Fibroblast of the aortic adventitia (primary cell): Measurements from ENCODE around the gene GREB1. TPM values are rescaled to one million over a fixed set of nuclear protein-coding genes. Genes with fewer than 3 reads are reported as not detected.

Experiments
- DNase-seq: peaks from one replicate; pipeline ENCODE4 v3.0.0-alpha.2; 2010; ENCODE audit warnings: low read depth
- H3K4me3 ChIP-seq: 2 replicates; pipeline ENCODE4 v1.5.1; 2011; ENCODE audit warnings: low read depth, mild to moderate bottlenecking, control low read depth, low read length, moderate library complexity
- total RNA-seq: library from RNA; depleted of rRNA; stranded (reverse); fragments of >200 nt; gene quantifications from 2 replicates; pipeline ENCODE4 v1.2.3, GENCODE V29; 2012; ENCODE audit warnings: low replicate concordance
- TF ChIP-seq, protein P1 (sequence below): IDR thresholded peaks from 2 replicates; pipeline ENCODE4 v1.5.1; 2011; ENCODE audit warnings: mild to moderate bottlenecking, low read length, control low read depth, inconsistent platforms; ENCODE audit not compliant: insufficient read depth

GREB1 gene
- total RNA-seq, 1 donor: under 0.01 TPM

DNA sequence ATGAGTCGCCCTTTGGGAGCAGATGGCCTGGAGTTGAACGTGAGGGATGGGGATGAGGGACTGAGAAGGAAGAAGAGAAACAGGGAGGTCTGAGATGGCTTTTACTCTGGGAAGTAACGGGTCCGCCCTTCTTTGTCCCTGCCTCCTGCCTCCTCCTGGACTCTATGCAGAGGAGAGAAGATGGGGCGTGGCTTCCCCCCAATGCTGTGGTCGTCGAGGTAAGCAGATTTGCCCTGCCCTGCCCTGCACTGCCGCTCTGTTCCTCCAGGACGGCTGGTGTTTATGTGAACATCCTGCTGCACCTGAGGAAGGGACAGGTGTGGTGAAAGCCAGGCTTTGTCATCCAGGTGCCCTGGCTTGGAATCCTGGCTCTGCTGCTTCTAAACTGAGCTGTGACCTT, 149.6 kb downstream of the GREB1 start:
- TF ChIP-seq, protein P1, sequence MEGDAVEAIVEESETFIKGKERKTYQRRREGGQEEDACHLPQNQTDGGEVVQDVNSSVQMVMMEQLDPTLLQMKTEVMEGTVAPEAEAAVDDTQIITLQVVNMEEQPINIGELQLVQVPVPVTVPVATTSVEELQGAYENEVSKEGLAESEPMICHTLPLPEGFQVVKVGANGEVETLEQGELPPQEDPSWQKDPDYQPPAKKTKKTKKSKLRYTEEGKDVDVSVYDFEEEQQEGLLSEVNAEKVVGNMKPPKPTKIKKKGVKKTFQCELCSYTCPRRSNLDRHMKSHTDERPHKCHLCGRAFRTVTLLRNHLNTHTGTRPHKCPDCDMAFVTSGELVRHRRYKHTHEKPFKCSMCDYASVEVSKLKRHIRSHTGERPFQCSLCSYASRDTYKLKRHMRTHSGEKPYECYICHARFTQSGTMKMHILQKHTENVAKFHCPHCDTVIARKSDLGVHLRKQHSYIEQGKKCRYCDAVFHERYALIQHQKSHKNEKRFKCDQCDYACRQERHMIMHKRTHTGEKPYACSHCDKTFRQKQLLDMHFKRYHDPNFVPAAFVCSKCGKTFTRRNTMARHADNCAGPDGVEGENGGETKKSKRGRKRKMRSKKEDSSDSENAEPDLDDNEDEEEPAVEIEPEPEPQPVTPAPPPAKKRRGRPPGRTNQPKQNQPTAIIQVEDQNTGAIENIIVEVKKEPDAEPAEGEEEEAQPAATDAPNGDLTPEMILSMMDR: no peak
- no peak overlapping the region for H3K4me3 ChIP-seq
- no peak for DNase-seq

GRCh38 chr2:11683966-11684365, 150.1 kb downstream of the GREB1 start:
- TF ChIP-seq, protein P1: no peak
- no peak for DNase-seq
- H3K4me3 ChIP-seq: no peak overlapping the region

GRCh38 chr2:11684894-11685460, 151.1 kb downstream of the GREB1 start:
- no peak overlapping the region for H3K4me3 ChIP-seq
- no peak for DNase-seq
- TF ChIP-seq, protein P1: no peak

- H3K4me3 ChIP-seq: no peak overlapping the region
- DNase-seq: no peak
- TF ChIP-seq, protein P1: no peak
Observed at GRCh38 chr2:11685906-11686470, 152.1 kb downstream of the GREB1 start.

GRCh38 chr2:11687736-11688135, 153.9 kb downstream of the GREB1 start:
- no peak overlapping the region for H3K4me3 ChIP-seq

DNA sequence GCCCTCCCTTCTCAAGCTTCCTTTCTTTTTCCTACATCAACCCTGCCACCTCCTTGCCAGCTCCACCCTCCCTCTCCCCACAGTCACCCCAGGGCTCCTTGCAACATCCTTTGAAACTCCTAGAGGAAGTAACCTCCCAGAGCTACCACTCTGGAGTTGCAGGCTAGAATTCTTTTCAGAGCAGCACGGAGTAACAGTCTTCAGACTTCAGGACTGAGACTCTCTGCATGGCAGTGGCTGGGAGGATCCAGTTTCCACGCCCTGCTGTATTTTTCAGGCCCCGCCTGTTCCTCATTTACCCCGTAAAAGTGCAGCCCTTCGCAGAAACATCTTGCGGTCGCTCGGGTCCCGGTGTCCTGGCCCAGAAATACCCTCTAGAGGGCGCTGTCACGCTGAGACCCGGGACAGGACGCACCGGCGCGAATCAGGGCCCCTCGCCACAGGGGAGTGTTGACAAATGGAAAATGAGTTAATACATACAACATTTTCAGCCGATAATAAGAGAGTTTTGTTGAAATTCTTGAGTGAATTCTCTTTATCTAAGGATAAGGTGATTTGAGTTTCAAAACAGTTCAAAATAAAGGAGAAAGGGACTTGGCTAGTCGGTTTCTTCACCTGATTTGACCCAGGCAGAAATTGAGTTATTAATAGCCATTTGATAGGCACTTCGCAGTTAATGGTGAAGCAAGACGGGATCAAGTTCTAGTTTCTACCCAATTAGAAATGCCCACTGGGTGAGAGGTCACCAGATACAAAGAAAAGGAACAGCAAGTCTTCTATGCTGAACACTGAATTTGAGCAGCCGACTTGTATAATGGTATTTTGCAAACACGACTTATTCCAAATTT, 154.6 kb downstream of the GREB1 start:
- peak; percentile 86 for DNase-seq
- TF ChIP-seq, protein P1: peak; percentile 87
- H3K4me3 ChIP-seq: peak overlapping the region; percentile 51

More at GRCh38 chr2:11687736-11688135, 153.9 kb downstream of the GREB1 start:
- TF ChIP-seq, protein P1: no peak
- no peak for DNase-seq
